HCT116 (cell line): ENCODE data around the gene C1orf21. TPM values are rescaled to one million over a fixed set of nuclear protein-coding genes. Genes with fewer than 3 reads are reported as not detected.

Source experiments
- ATAC-seq: fragments of 200-7000 bp; cut with Tn5 transposase; 2 replicates; pipeline ENCODE4 v1.9.1; 2020; ENCODE audit warnings: mild to moderate bottlenecking, moderate library complexity
- BruUV-seq: library from RNA; stranded (reverse); fragments of 400-500 nt; replicated peaks from 2 replicates; lab custom pipeline; 2021; lab: Mats Ljungman, UMichigan
- CTCF ChIA-PET: fragments of 300-600 bp; sonication (Branson Sonifier 250); formaldehyde crosslinking; loops from one replicate; lab custom pipeline; 2021; ENCODE audit warnings: antibody characterized with exemption; lab: Charles Lee
- POLR2A ChIA-PET: fragments of 300-600, 350-600 bp; sonication (Branson Sonifier 250); formaldehyde crosslinking; loops from one replicate; lab custom pipeline; 2021; ENCODE audit warnings: antibody characterized with exemption; lab: Charles Lee
- RAD21 ChIA-PET, 2 experiments: fragments of 300-600 bp; sonication (Branson Sonifier 250); formaldehyde crosslinking; loops; one replicate each; lab custom pipeline; 2023; ENCODE audit warnings: low total read pairs in 2 of 2; ENCODE audit not compliant: uncharacterized antibody in 2 of 2, unreplicated experiment in 2 of 2, low non-redundant PET in 1 of 2; lab: Charles Lee
- DNase-seq: peaks from one replicate; pipeline ENCODE4 v3.0.0-alpha.2; 2010; ENCODE audit warnings: low read depth, low spot score
- H2AFZ ChIP-seq: fragments of 200-600 bp; shearing (Covaris generic), sonication (generic); 2 replicates; pipeline ENCODE4 v1.6.1; 2017; ENCODE audit warnings: low read depth, mixed run types, mixed read lengths, antibody characterized with exemption, low read length; ENCODE audit not compliant: poor library complexity, severe bottlenecking
- H3K27ac ChIP-seq: 2 replicates; pipeline ENCODE4 v1.5.1; 2012; ENCODE audit warnings: low read depth, low read length
- H3K27me3 ChIP-seq: fragments of 200-600 bp; sonication (generic); 2 replicates; pipeline ENCODE4 v1.6.1; 2016; ENCODE audit warnings: mixed run types, low read length, mixed read lengths; ENCODE audit not compliant: insufficient read depth
- H3K36me3 ChIP-seq, 2 experiments: fragments of 200-500 bp in 1 of 2; fragments of 200-600 bp in 1 of 2; sonication (Bioruptor generic) in 1 of 2; sonication (generic) in 1 of 2; 2 replicates each; pipeline versions ENCODE4 v1.5.1 to v1.6.1; 2014 to 2016; ENCODE audit warnings: low read length in 2 of 2, inconsistent platforms in 1 of 2, mixed read lengths in 1 of 2, mixed run types in 1 of 2; ENCODE audit not compliant: insufficient read depth in 2 of 2, control insufficient read depth in 1 of 2
- H3K4me1 ChIP-seq, 2 experiments: fragments of 200-600 bp in 1 of 2; sonication (generic) in 1 of 2; 2 replicates each; pipeline versions ENCODE4 v1.5.1 to v1.6.1; 2012 to 2017; ENCODE audit warnings: low read length in 2 of 2, inconsistent platforms in 1 of 2, mild to moderate bottlenecking in 1 of 2, mixed read lengths in 1 of 2, mixed run types in 1 of 2, moderate library complexity in 1 of 2; ENCODE audit not compliant: insufficient read depth in 2 of 2, control insufficient read depth in 1 of 2
- H3K4me2 ChIP-seq: fragments of 200-600 bp; sonication (generic); 2 replicates; pipeline ENCODE4 v1.6.1; 2017; ENCODE audit warnings: mixed run types, low read length, mixed read lengths
- H3K4me3 ChIP-seq, 2 experiments: fragments of 200-600 bp in 1 of 2; sonication (generic) in 1 of 2; replicated peaks in 1 of 2; 2 replicates each; pipeline ENCODE4 v1.5.1; 2011 to 2016; ENCODE audit warnings: low read length in 2 of 2, control low read depth in 1 of 2, low read depth in 1 of 2, mild to moderate bottlenecking in 1 of 2, mixed read lengths in 1 of 2, mixed run types in 1 of 2
- H3K79me2 ChIP-seq: fragments of 200-600 bp; sonication (generic); 2 replicates; pipeline ENCODE4 v1.6.1; 2017; ENCODE audit warnings: mild to moderate bottlenecking, mixed run types, low read length, moderate library complexity, mixed read lengths; ENCODE audit not compliant: insufficient read depth
- H3K9ac ChIP-seq: fragments of 200-600 bp; sonication (generic); 2 replicates; pipeline ENCODE4 v1.6.1; 2016; ENCODE audit warnings: low read length, mixed read lengths
- H3K9me2 ChIP-seq: fragments of 200-600 bp; sonication (generic), shearing (Covaris generic); 2 replicates; pipeline ENCODE4 v1.6.1; 2017; ENCODE audit warnings: mixed run types, mild to moderate bottlenecking, moderate library complexity; ENCODE audit not compliant: insufficient read depth
- H3K9me3 ChIP-seq, 2 experiments: fragments of 200-500 bp in 1 of 2; fragments of 200-600 bp in 1 of 2; sonication (Bioruptor generic) in 1 of 2; sonication (generic) in 1 of 2; 2 replicates each; pipeline ENCODE4 v1.6.1; 2014 to 2017; ENCODE audit warnings: low read length in 2 of 2, mixed read lengths in 2 of 2, inconsistent platforms in 1 of 2, low read depth in 1 of 2, mild to moderate bottlenecking in 1 of 2, mixed run types in 1 of 2, moderate library complexity in 1 of 2; ENCODE audit not compliant: control insufficient read depth in 1 of 2, insufficient read depth in 1 of 2
- H4K20me1 ChIP-seq: fragments of 200-600 bp; sonication (generic), shearing (Covaris generic); 2 replicates; pipeline ENCODE4 v1.6.1; 2017; ENCODE audit warnings: mixed run types, mild to moderate bottlenecking, moderate library complexity; ENCODE audit not compliant: insufficient read depth
- CBX3 ChIP-seq: IDR thresholded peaks from 2 replicates; pipeline ENCODE4 v1.6.1; 2012; ENCODE audit warnings: low read depth
- EGR1 ChIP-seq: IDR thresholded peaks from 2 replicates; pipeline ENCODE4 v1.6.1; 2012; ENCODE audit warnings: low read depth
- EZH2 ChIP-seq: fragments of 200-600 bp; sonication (generic); IDR thresholded peaks from 2 replicates; pipeline ENCODE4 v1.6.1; 2017; ENCODE audit warnings: antibody characterized with exemption, mixed run types
- EZH2phosphoT487 ChIP-seq: fragments of 200-600 bp; IDR thresholded peaks from 2 replicates; pipeline ENCODE4 v1.6.1; 2018; ENCODE audit warnings: antibody characterized with exemption, borderline replicate concordance
- FOSL1 ChIP-seq: IDR thresholded peaks from 2 replicates; pipeline ENCODE4 v1.6.1; 2012; ENCODE audit warnings: low read depth
- JUND ChIP-seq: IDR thresholded peaks from 2 replicates; pipeline ENCODE4 v1.6.1; 2012
- MAX ChIP-seq: IDR thresholded peaks from 2 replicates; pipeline ENCODE4 v1.6.1; 2012
- REST ChIP-seq: IDR thresholded peaks from 2 replicates; pipeline ENCODE4 v1.6.1; 2012; ENCODE audit warnings: low read depth
- SP1 ChIP-seq: IDR thresholded peaks from 2 replicates; pipeline ENCODE4 v1.6.1; 2012; ENCODE audit warnings: low read depth
- SRF ChIP-seq: IDR thresholded peaks from 2 replicates; pipeline ENCODE4 v1.6.1; 2012; ENCODE audit warnings: low read depth
- TCF7L2 ChIP-seq: IDR thresholded peaks from 2 replicates; pipeline ENCODE4 v1.7.0; 2011; ENCODE audit warnings: borderline replicate concordance, inconsistent platforms; ENCODE audit not compliant: insufficient read depth, insufficient read length; ENCODE audit errors: extremely low read depth
- ZFX ChIP-seq: fragments of 450-650 bp; IDR thresholded peaks from 2 replicates; pipeline ENCODE4 v1.6.1; 2017
- ZNF274 ChIP-seq: fragments of 200-500 bp; sonication (Bioruptor generic); IDR thresholded peaks from 2 replicates; pipeline ENCODE4 v1.6.1; 2014; ENCODE audit warnings: mild to moderate bottlenecking, low read depth, low read length, inconsistent platforms
- intact Hi-C: fragments of 100-400 bp; cut with micrococcal nuclease; formaldehyde crosslinking; loops from 2 replicates; pipeline ENCODE4 v1.10.0; 2022
- total RNA-seq: library from RNA; stranded (reverse); gene quantifications from one replicate; pipeline ENCODE4 v1.2.1, GENCODE V29; 2021; ENCODE audit not compliant: unreplicated experiment
- TF ChIP-seq, protein P1 (sequence below), 3 experiments: fragments of 200-600 bp in 1 of 3; sonication (generic) in 1 of 3; IDR thresholded peaks in 2 of 3; conservative IDR thresholded peaks in 1 of 3; 2 replicates each; pipeline ENCODE4 v1.5.1; 2012 to 2017; ENCODE audit warnings: low read depth in 2 of 3, low read length in 2 of 3, antibody characterized with exemption in 1 of 3, borderline replicate concordance in 1 of 3, control low read depth in 1 of 3, mild to moderate bottlenecking in 1 of 3, mixed read lengths in 1 of 3, mixed run types in 1 of 3, moderate library complexity in 1 of 3; ENCODE audit not compliant: insufficient read depth in 1 of 3
- TF ChIP-seq, protein P2 (sequence below): IDR thresholded peaks from 2 replicates; pipeline ENCODE4 v1.6.1; 2011; ENCODE audit warnings: mild to moderate bottlenecking, low read length, moderate library complexity; ENCODE audit not compliant: insufficient replicate concordance; ENCODE audit errors: extremely low read depth

C1orf21 gene
- total RNA-seq, 1 experiment from 2014 or later, result 8.9 TPM

- TF ChIP-seq REST, result no peak
- no peak for TF ChIP-seq CBX3
- TF ChIP-seq ZFX, result no peak
- TF ChIP-seq JUND, result no peak
- TF ChIP-seq, protein P1, sequence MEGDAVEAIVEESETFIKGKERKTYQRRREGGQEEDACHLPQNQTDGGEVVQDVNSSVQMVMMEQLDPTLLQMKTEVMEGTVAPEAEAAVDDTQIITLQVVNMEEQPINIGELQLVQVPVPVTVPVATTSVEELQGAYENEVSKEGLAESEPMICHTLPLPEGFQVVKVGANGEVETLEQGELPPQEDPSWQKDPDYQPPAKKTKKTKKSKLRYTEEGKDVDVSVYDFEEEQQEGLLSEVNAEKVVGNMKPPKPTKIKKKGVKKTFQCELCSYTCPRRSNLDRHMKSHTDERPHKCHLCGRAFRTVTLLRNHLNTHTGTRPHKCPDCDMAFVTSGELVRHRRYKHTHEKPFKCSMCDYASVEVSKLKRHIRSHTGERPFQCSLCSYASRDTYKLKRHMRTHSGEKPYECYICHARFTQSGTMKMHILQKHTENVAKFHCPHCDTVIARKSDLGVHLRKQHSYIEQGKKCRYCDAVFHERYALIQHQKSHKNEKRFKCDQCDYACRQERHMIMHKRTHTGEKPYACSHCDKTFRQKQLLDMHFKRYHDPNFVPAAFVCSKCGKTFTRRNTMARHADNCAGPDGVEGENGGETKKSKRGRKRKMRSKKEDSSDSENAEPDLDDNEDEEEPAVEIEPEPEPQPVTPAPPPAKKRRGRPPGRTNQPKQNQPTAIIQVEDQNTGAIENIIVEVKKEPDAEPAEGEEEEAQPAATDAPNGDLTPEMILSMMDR (IDR thresholded peaks at IDR 0.05 in 2 of 3, conservative IDR thresholded peaks at IDR 0.05 in 1 of 3; ENCODE audit: borderline replicate concordance in 1 of 3, insufficient read depth in 1 of 3, low read depth in 2 of 3, low read length in 2 of 3), result no peak
- TF ChIP-seq MAX, result no peak
- no peak for TF ChIP-seq EGR1
- TF ChIP-seq TCF7L2, result no peak
- no peak for TF ChIP-seq EZH2
- TF ChIP-seq SRF, result no peak
- TF ChIP-seq, protein P2, sequence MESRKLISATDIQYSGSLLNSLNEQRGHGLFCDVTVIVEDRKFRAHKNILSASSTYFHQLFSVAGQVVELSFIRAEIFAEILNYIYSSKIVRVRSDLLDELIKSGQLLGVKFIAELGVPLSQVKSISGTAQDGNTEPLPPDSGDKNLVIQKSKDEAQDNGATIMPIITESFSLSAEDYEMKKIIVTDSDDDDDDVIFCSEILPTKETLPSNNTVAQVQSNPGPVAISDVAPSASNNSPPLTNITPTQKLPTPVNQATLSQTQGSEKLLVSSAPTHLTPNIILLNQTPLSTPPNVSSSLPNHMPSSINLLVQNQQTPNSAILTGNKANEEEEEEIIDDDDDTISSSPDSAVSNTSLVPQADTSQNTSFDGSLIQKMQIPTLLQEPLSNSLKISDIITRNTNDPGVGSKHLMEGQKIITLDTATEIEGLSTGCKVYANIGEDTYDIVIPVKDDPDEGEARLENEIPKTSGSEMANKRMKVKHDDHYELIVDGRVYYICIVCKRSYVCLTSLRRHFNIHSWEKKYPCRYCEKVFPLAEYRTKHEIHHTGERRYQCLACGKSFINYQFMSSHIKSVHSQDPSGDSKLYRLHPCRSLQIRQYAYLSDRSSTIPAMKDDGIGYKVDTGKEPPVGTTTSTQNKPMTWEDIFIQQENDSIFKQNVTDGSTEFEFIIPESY, result no peak
- no peak for TF ChIP-seq ZNF274
- TF ChIP-seq FOSL1, result no peak
- TF ChIP-seq SP1, result no peak
- TF ChIP-seq EZH2phosphoT487, result no peak
- TF ChIP-seq, all 23 proteins: peak for 0
- no peaks in the 10 kb centered on the region for H3K9me3 ChIP-seq
- no peaks in the 10 kb centered on the region for H4K20me1 ChIP-seq
- intact Hi-C loops, result no loop called here
- ChIA-PET CTCF (no interaction called here), RAD21 (no interaction called here), POLR2A (no interaction called here)
- no peaks in the 10 kb centered on the region for H3K36me3 ChIP-seq
- no peak for ATAC-seq
- no peaks in the 10 kb centered on the region for H3K79me2 ChIP-seq
- BruUV-seq, result no TSS peak
- H3K4me2 ChIP-seq, result no peak overlapping the region
- no peak for DNase-seq
- H3K4me3 ChIP-seq, result no peak overlapping the region
- H3K27ac ChIP-seq, result no peak overlapping the region
- H3K27me3 ChIP-seq, result no peaks in the 10 kb centered on the region
- H3K4me1 ChIP-seq, result peaks cover 0 to 21% of the 10 kb centered on the region in 2 experiments
- H3K9me2 ChIP-seq, result no peaks in the 10 kb centered on the region
- H3K9ac ChIP-seq, result no peak overlapping the region
- no peak overlapping the region for H2AFZ ChIP-seq
These were observed 2.6 kb downstream of the C1orf21 start for GRCh38 chr1:184389446-184389845.
